Activated gamma-delta T cell treated with Interleukin-2 at 50 U/mL for 16 hours (primary cell): ENCODE results near the gene SYCE1L.
"Not testable (repeated sequence)": the region's sequence is repeated elsewhere in the genome, so short reads cannot be mapped to it uniquely, and the experiment has no call there.

Experiments used
- DNase-seq: peaks from one replicate; pipeline ENCODE4 v3.0.0-alpha.2; 2020

SYCE1L gene, protein sequence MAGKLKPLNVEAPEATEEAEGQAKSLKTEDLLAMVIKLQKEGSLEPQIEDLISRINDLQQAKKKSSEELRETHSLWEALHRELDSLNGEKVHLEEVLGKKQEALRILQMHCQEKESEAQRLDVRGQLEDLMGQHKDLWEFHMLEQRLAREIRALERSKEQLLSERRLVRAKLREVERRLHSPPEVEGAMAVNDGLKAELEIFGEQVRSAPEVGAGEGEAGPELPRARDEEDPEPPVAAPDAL

DNA sequence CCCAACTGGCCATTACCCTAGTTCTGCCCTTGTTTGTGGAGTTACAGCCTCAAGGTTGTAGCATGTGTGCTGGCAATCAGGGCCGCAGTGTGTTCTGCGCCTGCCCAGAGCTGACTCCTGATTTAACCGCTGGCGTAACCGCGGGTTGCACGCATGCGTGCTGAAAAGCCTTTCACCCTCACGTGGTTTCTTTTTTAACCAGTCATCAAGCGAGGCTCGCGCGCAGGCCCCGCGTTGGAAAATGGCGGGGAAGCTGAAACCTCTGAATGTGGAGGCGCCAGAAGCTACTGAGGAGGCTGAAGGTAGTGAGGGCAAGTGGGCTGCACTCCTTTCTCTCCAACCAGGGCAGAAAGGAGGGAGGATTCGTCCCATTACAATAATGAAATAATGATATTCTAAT, at the start of gene SYCE1L:
SYCE1L (plus strand) TSS at position 198 of the 400 bp plus-strand sequence; CDS start at position 242, 44 bp downstream.
- no peak for DNase-seq

DNA sequence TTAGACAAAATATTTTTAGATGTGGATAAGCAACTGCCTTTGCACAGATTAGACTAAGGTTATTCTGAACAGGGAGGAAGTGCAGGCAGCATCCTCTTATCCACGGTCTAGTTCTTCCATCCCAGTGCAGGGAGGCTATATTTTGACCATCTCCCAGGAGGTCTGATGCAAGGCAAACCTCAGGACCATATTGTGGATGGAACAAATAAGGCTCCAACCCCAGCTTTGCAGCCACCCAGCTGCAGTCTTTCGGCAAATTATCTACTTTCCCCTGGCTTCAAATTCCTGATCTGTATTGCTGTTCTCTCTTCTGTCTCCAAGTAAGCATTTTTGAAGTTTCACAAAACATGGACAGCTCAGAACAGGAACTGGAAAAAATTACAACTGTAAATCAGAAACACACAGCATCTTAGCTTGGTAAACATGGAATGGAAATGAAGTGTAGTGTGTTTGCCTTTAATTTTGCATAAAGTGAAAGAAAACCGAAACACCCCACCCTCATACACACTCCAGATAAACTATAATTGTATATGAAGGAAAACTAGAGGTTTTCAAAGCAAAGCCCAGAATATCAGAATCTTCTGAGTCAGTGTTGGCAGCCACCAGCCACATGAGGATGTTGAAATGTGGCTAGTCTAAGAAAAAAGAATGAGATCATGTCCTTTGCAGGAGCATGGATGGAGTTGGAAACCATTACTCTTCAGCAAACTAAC, 41.7 kb upstream of the SYCE1L start:
- no peak for DNase-seq

DNA sequence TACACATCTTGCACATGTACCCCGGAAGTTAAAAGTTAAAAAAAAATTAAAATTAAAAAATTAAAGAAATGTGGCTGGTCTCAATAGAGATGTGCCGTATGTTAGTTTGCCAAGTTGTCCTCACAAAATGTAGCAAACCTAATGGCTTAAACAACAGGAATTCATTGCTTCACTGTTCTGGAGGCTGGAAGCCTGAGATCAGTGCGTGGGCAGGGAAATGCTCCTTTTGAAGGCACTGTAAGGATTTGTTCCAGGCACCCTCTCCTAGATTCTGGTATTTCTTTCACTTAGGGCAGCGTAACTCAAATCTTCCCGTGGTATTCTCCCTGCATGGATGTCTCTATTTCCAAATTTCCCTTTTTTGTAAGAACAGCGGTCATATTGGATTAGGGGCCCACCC, 40.9 kb upstream of the SYCE1L start:
- DNase-seq: no peak

DNA sequence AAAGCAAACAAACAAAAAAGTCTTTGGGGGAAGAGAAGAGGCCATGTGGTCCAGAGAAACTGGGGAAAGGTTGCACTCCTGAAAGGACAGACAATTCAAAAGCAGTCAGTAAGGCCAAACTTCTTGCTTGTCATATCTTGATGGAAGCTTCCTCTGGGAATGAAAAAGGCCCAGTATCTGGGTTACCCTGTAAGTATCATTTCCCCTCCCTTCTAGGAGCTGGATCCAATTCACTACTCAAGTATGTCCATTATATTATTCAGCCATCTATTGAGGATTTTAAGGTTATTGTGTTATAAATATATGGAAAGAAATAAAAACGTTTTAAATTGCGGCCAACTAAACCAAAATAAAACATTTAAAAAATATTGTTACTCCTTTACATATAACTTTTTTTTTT, 34.2 kb upstream of the SYCE1L start:
- DNase-seq: no peak

DNA sequence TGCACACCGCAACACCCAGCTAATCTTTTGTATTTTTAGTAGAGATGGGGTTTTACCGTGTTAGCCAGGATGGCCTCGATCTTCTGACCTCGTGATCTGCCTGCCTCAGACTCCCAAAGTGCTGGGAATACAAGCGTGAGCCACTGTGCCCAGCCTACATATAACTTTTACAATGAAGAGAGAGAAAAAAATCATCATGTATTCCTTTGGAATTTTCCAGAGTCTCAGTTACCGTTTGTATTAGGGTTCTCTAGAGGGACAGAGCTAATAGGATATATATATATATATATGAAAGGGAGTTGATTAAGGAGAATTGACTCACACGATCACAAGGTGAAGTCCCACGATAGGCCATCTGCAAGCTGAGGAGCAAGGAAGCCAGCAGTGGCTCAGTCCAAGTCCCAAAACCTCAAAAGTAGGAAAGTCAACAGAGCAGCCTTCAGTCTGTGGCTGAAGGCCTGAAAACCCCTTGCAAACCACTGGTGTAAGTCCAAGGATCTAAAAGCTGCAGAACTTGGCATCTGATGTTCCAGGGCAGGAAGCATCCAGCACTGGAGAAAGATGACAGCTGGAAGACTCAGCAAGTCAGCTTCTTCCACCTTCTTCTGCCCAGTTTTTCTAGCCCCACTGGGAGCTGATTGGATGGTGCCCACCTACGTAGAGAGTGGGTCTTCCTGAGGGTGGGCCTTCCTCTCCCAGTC, 33.5 kb upstream of the SYCE1L start:
- not testable (repeated sequence) for DNase-seq

DNA sequence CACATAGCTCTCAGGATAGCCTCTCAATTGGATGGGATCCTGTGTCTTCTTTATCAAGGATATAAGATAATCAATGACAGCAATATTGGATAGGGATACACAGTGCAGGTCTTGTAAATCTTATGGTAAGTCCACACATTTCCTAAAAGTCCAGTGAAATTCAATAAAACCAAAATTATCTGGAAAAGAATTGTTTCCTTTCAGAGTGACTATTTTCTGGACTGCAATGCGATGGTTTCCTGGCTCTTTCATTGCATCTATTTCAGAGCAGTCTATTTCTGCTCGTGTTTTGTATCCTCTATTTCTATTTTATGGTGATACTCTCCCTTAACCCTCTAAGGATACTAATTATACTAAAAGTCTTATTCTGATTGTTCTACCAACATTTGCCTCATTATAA, 32.5 kb upstream of the SYCE1L start:
- DNase-seq: no peak

DNA sequence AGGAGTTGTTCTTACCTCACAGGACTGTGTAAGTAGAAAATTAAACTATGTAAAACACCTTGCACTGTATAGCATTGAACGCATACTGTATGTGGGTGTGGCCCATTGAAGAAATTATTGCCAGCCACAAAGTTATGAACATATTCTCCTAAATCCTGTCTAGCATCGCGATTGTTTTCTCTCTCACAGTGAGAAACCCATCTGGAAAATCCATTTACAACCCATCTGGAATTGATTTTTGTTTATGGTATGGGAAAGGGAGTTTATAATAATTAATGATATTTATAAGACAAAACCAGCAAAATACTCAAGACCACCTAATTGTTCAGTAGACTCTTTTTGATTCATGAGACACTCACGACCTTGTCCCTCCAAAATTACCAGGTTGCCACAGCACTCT, 30.3 kb upstream of the SYCE1L start:
- no peak for DNase-seq

DNA sequence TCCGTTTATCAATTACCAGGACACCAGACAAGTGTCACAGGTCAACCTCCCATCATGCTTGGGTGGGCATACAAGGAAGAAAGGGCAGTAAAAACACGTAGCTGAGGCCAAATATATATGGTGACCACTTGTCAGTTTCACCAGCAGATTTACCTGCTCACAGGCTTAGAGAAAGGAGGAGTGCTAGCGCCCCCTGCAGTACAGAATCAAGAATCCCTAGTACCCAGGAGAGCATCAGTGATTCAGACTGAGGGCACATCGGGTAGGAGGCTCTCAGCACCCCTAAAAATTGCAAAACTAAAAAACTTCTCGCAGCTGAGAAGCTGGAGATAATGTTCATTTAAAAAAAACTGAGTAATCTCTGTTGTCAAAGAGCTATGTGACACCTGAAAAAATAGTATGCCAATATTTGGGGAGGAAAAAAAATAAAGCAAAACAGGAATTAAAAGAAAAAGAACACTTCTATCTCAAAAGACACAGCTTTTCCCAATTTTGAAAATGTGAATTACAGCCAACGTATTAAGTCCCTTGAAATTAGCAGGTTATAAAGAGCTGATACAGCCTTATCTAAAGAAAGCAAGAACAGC, 29.5 kb upstream of the SYCE1L start:
- DNase-seq: peak; percentile 16

DNA sequence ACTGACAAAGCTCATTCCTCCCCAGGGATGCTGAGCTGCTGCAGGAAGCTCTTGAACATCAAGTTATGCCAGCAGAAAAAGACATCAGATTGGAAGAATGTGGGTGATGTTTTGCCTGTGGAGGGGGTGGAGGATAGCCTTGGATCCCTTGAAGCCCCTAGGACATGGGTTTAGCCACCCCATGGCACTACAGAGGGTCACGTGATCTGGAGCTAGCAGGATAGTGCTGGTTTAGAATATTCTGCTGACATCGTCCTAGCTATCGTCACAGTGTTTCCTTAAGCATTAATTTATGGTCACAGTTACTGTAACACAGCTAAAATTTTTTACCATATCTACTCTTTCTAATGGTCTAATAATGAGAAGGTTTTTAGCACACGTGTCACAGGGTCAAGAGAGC, 28.4 kb upstream of the SYCE1L start:
- DNase-seq: no peak

DNA sequence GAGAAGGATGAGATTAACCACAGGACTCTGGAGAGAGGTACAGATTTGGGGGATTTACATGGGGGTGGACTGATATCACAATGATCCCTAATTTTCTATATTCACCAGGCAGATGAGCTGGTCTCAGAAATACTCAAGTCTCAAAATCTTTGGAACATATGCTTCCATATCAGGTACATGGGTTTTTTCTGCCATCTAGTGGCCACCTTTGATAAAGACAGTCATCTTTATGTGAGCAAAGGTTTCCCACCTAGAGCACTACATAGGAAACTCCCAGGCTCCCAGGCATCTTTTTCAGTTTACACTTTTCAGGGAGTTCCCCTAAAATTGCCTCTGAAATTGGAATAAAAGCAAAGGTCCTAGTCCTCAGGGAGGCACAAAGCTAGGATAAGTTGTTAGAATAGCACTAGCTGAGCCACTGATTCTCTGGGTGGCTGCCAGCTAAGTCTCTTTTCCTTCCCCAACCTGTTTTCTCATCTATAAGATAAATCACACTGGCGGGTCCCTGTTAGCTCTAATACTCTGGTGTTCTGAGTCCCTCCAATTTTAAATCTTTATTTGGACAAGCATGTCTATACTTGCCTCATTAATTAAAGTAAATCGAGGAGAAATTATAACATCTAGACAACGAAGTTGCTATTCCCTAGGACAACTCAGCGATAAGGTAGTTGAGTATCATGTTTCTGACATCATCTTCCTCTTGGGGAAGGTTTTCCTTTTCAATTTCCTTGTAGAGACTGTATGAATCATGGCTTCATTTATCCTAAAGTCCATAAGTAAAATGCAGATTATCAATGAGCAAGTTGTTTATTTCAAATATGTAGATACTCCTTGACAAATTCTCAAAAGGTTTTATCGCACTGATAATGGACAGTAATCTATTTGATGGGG, 27.2 kb upstream of the SYCE1L start:
- DNase-seq: no peak

DNA sequence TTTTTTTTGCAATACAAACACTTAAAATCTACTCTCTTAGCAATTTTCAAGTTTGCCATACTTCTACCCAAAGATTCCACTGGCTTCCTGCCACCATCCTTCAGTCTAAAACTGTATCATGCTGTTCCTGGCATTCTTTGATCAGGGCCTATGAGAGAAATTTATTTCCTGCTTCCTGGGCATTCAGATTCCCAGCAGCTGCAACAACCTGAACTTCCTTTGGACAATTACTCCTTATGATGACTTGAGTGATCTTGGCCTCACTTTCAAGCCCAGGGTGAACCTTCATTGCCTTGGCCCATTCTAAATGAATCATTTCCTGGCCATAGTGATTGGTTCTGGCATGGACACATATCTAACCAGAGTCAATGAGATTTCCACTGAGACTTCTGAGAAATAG, 26.3 kb upstream of the SYCE1L start:
- DNase-seq: no peak

DNA sequence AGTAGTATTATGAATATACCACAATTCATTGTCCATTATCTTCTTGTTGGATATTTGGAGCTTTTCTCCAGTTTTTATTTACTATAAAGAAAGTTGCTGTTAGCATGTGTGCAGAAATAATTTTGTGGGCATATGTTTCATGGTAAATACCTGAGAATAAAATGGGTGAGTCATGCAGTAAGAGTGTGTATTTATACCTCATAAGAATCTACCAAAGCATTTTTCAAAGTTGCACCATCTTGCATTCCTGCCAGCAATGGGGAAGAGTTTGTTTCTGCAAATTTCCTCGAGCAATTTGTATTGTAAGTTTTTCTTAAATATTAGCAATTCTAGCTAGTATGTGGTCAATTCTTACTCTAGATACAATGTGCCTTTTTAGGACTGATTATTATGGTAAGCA, 16.1 kb upstream of the SYCE1L start:
- no peak for DNase-seq

DNA sequence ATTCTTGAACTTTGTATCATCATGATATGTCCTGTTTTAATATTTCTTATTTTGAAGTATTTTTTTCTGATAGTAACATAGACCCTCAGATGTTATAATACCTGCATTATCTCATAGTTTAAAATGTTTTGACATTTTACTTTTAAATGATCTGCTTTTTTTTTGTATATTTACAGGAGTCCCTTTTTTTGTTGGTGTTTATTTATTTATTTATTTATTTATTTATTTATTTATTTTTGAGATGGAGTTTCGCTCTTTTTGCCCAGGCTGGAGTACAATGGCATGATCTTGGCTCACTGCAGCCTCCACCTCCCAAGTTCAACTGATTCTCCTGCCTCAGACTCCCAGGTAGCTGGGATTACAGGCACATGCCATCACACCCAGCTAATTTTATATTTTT, 12.9 kb upstream of the SYCE1L start:
- DNase-seq: not testable (repeated sequence)

DNA sequence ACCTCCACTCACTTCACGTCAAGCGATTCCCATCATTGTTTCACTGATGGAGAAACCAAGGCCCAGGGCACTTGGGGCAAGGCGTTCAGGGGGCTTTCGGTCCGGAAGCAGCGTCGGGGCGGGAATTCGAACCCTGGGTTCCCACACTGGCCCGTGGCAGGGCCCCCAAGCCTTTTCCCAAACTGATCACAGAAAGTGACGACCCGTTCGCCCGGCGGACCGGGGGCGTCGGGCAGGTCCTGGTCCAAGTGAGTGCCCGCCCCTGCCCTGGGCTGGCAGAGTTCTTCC, 9.1 kb upstream of the SYCE1L start:
- DNase-seq: no peak

DNA sequence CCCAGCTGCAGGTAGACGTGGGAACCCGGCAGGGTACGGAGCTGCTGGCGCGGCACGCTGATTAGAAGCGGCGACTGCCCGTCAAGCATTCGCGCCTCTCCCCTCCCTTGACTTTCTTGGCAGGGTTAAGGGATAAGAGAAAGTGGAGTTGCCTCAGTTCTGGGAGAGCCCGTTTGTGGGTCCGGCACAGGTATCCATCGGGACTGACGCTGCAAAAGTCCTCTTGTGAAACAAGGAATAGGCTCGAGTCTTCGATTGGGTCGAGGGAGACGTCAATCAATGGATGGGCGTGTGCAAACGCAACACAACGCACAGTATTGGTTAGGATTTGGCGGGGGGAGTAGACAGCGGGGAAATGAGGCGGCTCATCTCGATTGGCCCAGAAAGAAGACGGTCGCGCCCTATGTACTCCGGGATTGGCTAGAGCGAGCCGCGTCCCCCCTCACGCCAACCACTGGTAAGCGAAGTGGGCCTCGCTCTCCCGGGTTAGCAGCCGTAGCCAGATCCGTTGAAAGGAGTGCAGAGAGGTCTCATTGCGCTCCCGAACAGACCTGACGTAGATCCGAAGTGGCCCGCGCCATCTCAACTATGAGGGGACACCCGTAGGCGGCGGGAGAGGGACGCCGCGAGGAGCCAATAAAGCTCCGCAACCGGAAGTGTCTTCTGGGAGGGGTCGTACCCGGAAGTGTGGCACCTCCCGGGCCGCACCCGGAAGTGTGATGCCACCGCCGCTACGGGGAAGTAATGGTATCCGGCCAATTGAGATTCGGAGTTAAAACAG, 8.5 kb upstream of the SYCE1L start, which contains the start of gene MON1B:
MON1B (plus strand) TSS at position 713 of the 781 bp plus-strand sequence. CDS start 296 bp downstream, outside the sequence.
- peak; percentile 93 for DNase-seq

DNA sequence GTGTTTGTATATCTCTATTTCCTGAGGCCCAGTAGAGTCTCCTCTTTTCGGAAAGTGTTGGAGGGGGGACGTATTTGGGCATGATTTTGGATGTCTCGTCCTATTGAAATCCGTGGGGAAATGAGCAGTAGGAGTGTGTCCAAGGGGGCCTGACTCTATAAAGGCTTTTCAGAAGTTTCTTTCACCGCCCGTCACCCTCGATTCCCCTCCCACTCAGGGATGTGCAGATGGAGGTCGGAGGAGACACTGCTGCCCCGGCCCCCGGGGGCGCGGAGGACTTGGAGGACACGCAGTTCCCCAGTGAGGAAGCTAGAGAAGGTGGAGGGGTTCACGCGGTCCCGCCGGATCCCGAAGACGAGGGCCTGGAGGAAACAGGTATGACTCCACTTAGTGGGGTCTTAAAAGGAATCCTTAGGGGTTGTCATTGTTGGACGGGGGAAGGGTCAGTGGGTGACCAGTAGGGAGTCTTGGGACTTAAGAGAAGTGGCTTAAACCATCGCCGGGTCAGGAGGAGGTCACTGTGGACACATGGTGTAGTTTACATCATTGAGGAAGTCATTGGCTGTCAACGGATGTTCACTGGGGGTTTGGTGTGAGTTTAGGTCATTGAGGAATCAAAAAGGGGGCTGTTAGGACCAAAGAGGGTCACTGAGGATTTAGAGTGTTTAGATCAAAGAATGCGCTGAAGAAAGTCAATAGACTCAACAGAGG, 7.8 kb upstream of the SYCE1L start:
- peak; percentile 31 for DNase-seq

DNA sequence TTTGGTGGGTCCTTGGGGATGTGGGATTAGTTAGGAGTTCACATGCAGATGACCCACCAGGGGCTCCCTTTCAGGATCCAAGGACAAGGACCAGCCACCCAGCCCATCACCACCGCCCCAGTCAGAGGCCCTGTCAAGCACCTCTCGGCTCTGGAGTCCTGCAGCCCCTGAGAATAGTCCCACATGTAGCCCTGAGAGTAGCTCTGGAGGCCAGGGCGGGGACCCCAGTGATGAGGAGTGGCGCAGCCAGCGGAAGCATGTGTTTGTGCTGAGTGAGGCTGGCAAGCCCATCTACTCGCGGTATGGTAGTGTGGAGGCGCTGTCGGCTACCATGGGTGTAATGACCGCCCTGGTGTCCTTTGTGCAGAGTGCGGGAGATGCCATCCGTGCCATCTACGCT, 5.8 kb upstream of the SYCE1L start:
- no peak for DNase-seq

DNA sequence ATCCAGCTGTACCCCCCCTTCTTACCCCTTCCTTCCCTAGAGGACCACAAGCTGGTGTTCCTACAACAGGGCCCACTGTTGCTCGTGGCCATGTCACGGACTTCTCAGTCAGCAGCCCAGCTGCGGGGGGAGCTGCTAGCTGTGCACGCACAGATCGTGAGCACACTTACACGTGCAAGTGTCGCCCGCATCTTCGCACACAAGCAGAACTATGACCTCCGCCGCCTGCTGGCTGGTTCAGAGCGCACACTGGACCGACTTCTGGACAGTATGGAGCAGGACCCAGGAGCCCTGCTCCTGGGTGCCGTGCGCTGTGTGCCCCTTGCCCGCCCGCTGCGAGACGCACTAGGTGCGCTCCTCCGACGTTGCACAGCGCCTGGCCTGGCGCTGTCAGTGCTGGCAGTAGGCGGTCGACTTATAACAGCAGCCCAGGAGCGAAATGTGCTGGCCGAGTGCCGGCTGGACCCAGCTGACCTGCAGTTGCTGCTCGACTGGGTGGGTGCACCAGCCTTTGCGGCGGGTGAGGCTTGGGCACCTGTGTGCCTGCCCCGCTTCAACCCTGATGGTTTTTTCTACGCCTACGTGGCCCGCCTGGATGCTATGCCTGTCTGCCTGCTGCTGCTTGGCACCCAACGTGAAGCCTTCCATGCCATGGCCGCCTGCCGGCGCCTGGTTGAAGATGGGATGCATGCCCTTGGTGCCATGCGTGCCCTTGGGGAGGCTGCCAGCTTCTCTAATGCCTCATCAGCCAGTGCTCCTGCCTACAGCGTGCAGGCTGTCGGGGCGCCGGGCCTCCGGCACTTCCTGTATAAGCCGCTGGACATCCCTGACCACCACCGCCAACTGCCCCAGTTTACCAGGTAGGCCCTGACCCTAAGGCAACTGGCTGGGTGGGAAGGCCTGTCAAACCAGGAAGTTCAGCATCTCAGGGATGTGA, 4.6 kb upstream of the SYCE1L start:
- DNase-seq: no peak

DNA sequence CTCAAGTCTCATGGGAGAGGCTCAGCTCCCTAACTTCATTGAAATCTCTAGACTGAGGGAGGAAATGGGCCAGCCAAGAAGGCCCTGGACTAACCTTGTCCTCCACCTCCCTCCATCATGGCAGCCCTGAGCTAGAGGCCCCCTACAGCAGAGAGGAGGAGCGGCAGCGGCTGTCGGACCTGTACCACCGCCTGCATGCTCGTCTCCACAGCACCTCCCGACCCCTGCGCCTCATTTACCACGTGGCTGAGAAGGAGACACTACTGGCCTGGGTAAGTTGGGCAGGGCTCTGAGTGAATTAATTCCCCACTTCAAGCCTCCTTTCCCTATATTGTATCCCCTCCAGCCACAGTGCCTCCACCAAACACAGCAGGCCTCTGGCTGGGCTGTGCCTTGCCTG, 3.8 kb upstream of the SYCE1L start:
- no peak for DNase-seq

DNA sequence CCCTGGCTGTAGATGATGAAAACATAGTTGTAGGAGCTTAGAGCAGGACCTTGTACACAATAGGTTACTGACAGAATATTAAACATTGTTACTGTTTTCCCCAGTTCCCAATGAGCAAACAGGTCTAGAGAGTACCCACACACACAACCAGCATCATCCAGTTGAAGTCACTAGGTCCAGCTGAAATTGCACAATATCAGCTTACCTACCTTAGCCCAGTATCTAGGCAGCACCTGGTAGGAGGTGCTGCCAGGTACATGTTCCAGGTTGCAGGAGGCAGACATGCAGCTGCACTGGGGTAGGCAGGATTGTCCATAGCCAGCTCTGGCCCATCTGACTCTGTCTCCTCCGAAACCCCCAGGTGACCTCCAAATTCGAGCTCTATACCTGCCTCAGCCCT, 1.5 kb upstream of the SYCE1L start:
- DNase-seq: no peak
